ENCODE measurements around the gene LRRC8B. TPM values are rescaled to one million over a fixed set of nuclear protein-coding genes. Genes with fewer than 3 reads are reported as not detected.

The LRRC8B gene
- polyA plus RNA-seq, 1 of the 3 experiments (the other 2 are of a cell fraction): 3.7 TPM

- no peak for TF ChIP-seq REST (IDR thresholded peaks at IDR 0.05; ENCODE audit: low read depth, low read length)
- TF ChIP-seq EP300 (IDR thresholded peaks at IDR 0.05; ENCODE audit: borderline replicate concordance in 1 of 2, low read depth in 1 of 2, low read length in 1 of 2): no peak
- TF ChIP-seq CTCF (IDR thresholded peaks at IDR 0.05): no peak
- TF ChIP-seq NRF1 (IDR thresholded peaks at IDR 0.05; ENCODE audit: low read depth, low read length): no peak
- no peak for TF ChIP-seq NFIC (IDR thresholded peaks at IDR 0.05; ENCODE audit: borderline replicate concordance)
Measured at GRCh38 chr1:89536555-89537341, 12.1 kb downstream of the LRRC8B start (continued).

- no peaks in the 10 kb centered on the region for H3K27me3 ChIP-seq (ENCODE audit: insufficient read depth)
- H3K4me3 ChIP-seq (ENCODE audit: low read depth in 2 of 2, low read length in 1 of 2): no peak overlapping the region
- H3K79me2 ChIP-seq (ENCODE audit: insufficient read depth): no peaks in the 10 kb centered on the region
- H3K9me3 ChIP-seq: no peaks in the 10 kb centered on the region
- no peak for DNase-seq
- H3K4me1 ChIP-seq (ENCODE audit: control insufficient read depth in 1 of 2, insufficient read depth in 2 of 2, low read depth in 1 of 2, low read length in 1 of 2): no peaks in the 10 kb centered on the region; a peak in 1 of 4 replicates
- no peak overlapping the region for H3K9ac ChIP-seq
- no peaks in the 10 kb centered on the region for H3K36me3 ChIP-seq (replicated peaks in 1 of 2; ENCODE audit: control insufficient read depth in 1 of 2, insufficient read depth in 2 of 2, low read length in 1 of 2)
- no peak overlapping the region for H3K27ac ChIP-seq (ENCODE audit: low read depth in 2 of 2, low read length in 1 of 2)
- ChIA-PET POLR2A (no interaction called here), CTCF (no interaction called here)
- no peak overlapping the region for H3K4me2 ChIP-seq
- H2AFZ ChIP-seq (ENCODE audit: low read depth): no peak overlapping the region
- no peaks in the 10 kb centered on the region for H3K9me2 ChIP-seq
- H3F3A ChIP-seq (replicated peaks; ENCODE audit: insufficient read depth): no peaks in the 10 kb centered on the region
- no peaks in the 10 kb centered on the region for H4K20me1 ChIP-seq (ENCODE audit: insufficient read depth)
- 83% methylated on average over 2 of the region's 2 CpGs for WGBS (ENCODE audit: low lambda C conversion rate)
- TF ChIP-seq PBX3 (IDR thresholded peaks at IDR 0.05): no peak
- TF ChIP-seq MXI1 (IDR thresholded peaks at IDR 0.05; ENCODE audit: low read depth, low read length): no peak
- no peak for TF ChIP-seq TCF12 (IDR thresholded peaks at IDR 0.05)
- no peak for TF ChIP-seq ELF1 (IDR thresholded peaks at IDR 0.05)
- TF ChIP-seq EP300 (IDR thresholded peaks at IDR 0.05; ENCODE audit: borderline replicate concordance in 1 of 2, low read depth in 1 of 2, low read length in 1 of 2): no peak
- no peak for TF ChIP-seq IRF3 (IDR thresholded peaks at IDR 0.05; ENCODE audit: low read depth, low read length)
- TF ChIP-seq RCOR1 (IDR thresholded peaks at IDR 0.05; ENCODE audit: low read length): no peak
- TF ChIP-seq RXRA (IDR thresholded peaks at IDR 0.05; ENCODE audit: borderline replicate concordance, low read depth): no peak
- TF ChIP-seq USF2 (IDR thresholded peaks at IDR 0.05; ENCODE audit: borderline replicate concordance, low read depth, low read length): no peak
- TF ChIP-seq FOXJ3 (CRISPR knock-in tag; IDR thresholded peaks at IDR 0.05): no peak
- no peak for TF ChIP-seq NRF1 (IDR thresholded peaks at IDR 0.05; ENCODE audit: low read depth, low read length)
- TF ChIP-seq FOSL2 (IDR thresholded peaks at IDR 0.05; ENCODE audit: borderline replicate concordance, low read depth): no peak
- TF ChIP-seq MEF2A (IDR thresholded peaks at IDR 0.05; ENCODE audit: borderline replicate concordance, low read depth): no peak
- no peak for TF ChIP-seq NFIC (IDR thresholded peaks at IDR 0.05; ENCODE audit: borderline replicate concordance)
- no peak for TF ChIP-seq JUND (IDR thresholded peaks at IDR 0.05)
- TF ChIP-seq POLR2AphosphoS5 (IDR thresholded peaks at IDR 0.05; ENCODE audit: low read depth, low read length): no peak
- no peak for TF ChIP-seq RFX5 (IDR thresholded peaks at IDR 0.05; ENCODE audit: low read length)
- no peak for TF ChIP-seq TAF1 (IDR thresholded peaks at IDR 0.05; ENCODE audit: borderline replicate concordance, low read depth, low read length)
Measured at GRCh38 chr1:89538361-89538760, 13.7 kb downstream of the LRRC8B start.
